Gastrocnemius medialis (tissue), 4 donors: Measurements from ENCODE around the gene TNS3.

Experiments used
- CTCF ChIP-seq, 5 experiments: fragments of 450-650 bp in 3 of 5; fragments of 200-600 bp in 2 of 5; sonication (generic) in 2 of 5; IDR thresholded peaks in 4 of 5; conservative IDR thresholded peaks in 1 of 5; 1 replicate in 4 of 5; 2 replicates in 1 of 5; pipeline ENCODE4 v1.5.1; 2016 to 2019; ENCODE audit warnings: antibody characterized with exemption in 5 of 5, mild to moderate bottlenecking in 3 of 5, moderate library complexity in 3 of 5
- POLR2A ChIP-seq, 2 donors: fragments of 450-650 bp; IDR thresholded peaks; one replicate each; pipeline ENCODE4 v1.6.1; 2017; ENCODE audit warnings: antibody characterized with exemption in 2 of 2, mild to moderate bottlenecking in 2 of 2, moderate library complexity in 2 of 2

GRCh38 chr7:47622946-47623640 is 41.2 kb upstream of the TNS3 start:
- TF ChIP-seq CTCF (IDR thresholded peaks at IDR 0.05 in 4 of 5, conservative IDR thresholded peaks at IDR 0.05 in 1 of 5) (no peak), POLR2A (IDR thresholded peaks at IDR 0.05) (no peak)
